Activated naive CD8-positive, alpha-beta T cell (primary cell): ENCODE measurements around the gene TNFRSF6B.
"Not testable (repeated sequence)": the region's sequence is repeated elsewhere in the genome, so short reads cannot be mapped to it uniquely, and the experiment has no call there.

Experiments used
- H3K27ac Mint-ChIP-seq: one replicate; pipeline ENCODE4 v1.8.0; 2021; ENCODE audit warnings: mixed read lengths
- H3K27me3 Mint-ChIP-seq: one replicate; pipeline ENCODE4 v1.8.0; 2021; ENCODE audit warnings: mixed read lengths
- H3K36me3 Mint-ChIP-seq: one replicate; pipeline ENCODE4 v1.8.0; 2021; ENCODE audit warnings: mixed read lengths
- H3K4me1 Mint-ChIP-seq: one replicate; pipeline ENCODE4 v1.8.0; 2021; ENCODE audit warnings: low read depth, mixed read lengths
- H3K4me3 Mint-ChIP-seq: one replicate; pipeline ENCODE4 v1.8.0; 2021; ENCODE audit warnings: mild to moderate bottlenecking, mixed read lengths
- H3K9me3 Mint-ChIP-seq: one replicate; pipeline ENCODE4 v1.8.0; 2021; ENCODE audit warnings: low read depth, mixed read lengths

Gene TNFRSF6B

GRCh38 chr20:63722967-63723622 lies 26.6 kb downstream of the TNFRSF6B start:
- H3K4me3 Mint-ChIP-seq, H3K9me3 Mint-ChIP-seq, H3K27ac Mint-ChIP-seq, H3K27me3 Mint-ChIP-seq: not testable (repeated sequence)
- Mint-ChIP-seq H3K4me1 (peaks cover 37% of the 10 kb centered on the region), H3K36me3 (peaks cover 21% of the 10 kb centered on the region)

- not testable (repeated sequence) for H3K9me3 Mint-ChIP-seq, H3K36me3 Mint-ChIP-seq, H3K27me3 Mint-ChIP-seq, H3K27ac Mint-ChIP-seq
- Mint-ChIP-seq H3K4me1 (peaks cover 41% of the 10 kb centered on the region), H3K4me3 (peak overlapping the region; percentile 49)
Measured at GRCh38 chr20:63730189-63730733, 33.8 kb downstream of the TNFRSF6B start.

DNA sequence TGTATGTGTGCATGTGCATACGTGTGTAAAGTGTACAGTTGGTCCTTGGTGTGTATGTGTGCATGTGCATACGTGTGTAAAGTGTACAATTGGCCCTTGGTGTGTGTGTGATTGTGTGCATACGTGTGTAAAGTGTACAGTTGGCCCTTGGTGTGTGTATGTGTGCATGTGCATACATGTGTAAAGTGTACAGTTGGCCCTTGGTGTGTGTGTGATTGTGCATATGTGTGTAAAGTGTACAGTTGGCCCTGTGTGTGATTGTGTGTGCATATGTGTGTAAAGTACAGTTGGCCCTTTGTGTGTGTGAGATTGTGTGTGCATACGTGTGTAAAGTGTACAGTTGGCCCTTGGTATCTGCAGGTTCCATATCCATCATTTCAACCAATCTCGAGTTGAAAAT lies 35.0 kb downstream of the TNFRSF6B start:
- Mint-ChIP-seq H3K27me3 (no peaks in the 10 kb centered on the region), H3K36me3 (peaks cover 5% of the 10 kb centered on the region), H3K4me3 (no peak overlapping the region), H3K4me1 (peaks cover 47% of the 10 kb centered on the region), H3K27ac (no peak overlapping the region), H3K9me3 (no peaks in the 10 kb centered on the region)

GRCh38 chr20:63732118-63733095 lies 36.0 kb downstream of the TNFRSF6B start:
- no peaks in the 10 kb centered on the region for H3K9me3 Mint-ChIP-seq

GRCh38 chr20:63733117-63733516 lies 36.7 kb downstream of the TNFRSF6B start:
- H3K4me1 Mint-ChIP-seq, result peaks cover 41% of the 10 kb centered on the region
- no peak overlapping the region for H3K4me3 Mint-ChIP-seq
- H3K27me3 Mint-ChIP-seq, result no peaks in the 10 kb centered on the region

More at GRCh38 chr20:63732118-63733095, 36.0 kb downstream of the TNFRSF6B start:
- H3K4me3 Mint-ChIP-seq, result no peak overlapping the region
- peaks cover 47% of the 10 kb centered on the region for H3K4me1 Mint-ChIP-seq
- peaks cover 5% of the 10 kb centered on the region for H3K36me3 Mint-ChIP-seq
- no peaks in the 10 kb centered on the region for H3K27me3 Mint-ChIP-seq
- H3K27ac Mint-ChIP-seq, result no peak overlapping the region

GRCh38 chr20:63733579-63734081 lies 37.2 kb downstream of the TNFRSF6B start:
- Mint-ChIP-seq H3K27me3 (no peaks in the 10 kb centered on the region), H3K27ac (no peak overlapping the region), H3K4me1 (peaks cover 35% of the 10 kb centered on the region), H3K36me3 (peaks cover 3% of the 10 kb centered on the region), H3K9me3 (no peaks in the 10 kb centered on the region), H3K4me3 (no peak overlapping the region)

More at GRCh38 chr20:63733117-63733516, 36.7 kb downstream of the TNFRSF6B start:
- Mint-ChIP-seq H3K9me3 (no peaks in the 10 kb centered on the region), H3K36me3 (peaks cover 3% of the 10 kb centered on the region), H3K27ac (no peak overlapping the region)

GRCh38 chr20:63734111-63734945 lies 37.9 kb downstream of the TNFRSF6B start:
- H3K27ac Mint-ChIP-seq, result no peak overlapping the region
- H3K4me3 Mint-ChIP-seq, result no peak overlapping the region
- peaks cover 30% of the 10 kb centered on the region for H3K4me1 Mint-ChIP-seq
- H3K36me3 Mint-ChIP-seq, result peaks cover 3% of the 10 kb centered on the region
- no peaks in the 10 kb centered on the region for H3K27me3 Mint-ChIP-seq
- H3K9me3 Mint-ChIP-seq, result no peaks in the 10 kb centered on the region

- Mint-ChIP-seq H3K36me3 (no peaks in the 10 kb centered on the region), H3K4me3 (no peak overlapping the region), H3K27me3 (no peaks in the 10 kb centered on the region), H3K27ac (no peak overlapping the region), H3K4me1 (peaks cover 24% of the 10 kb centered on the region), H3K9me3 (no peaks in the 10 kb centered on the region)
Measured at GRCh38 chr20:63734946-63735858, 38.8 kb downstream of the TNFRSF6B start.

- Mint-ChIP-seq H3K27me3 (no peaks in the 10 kb centered on the region), H3K4me3 (peak within 1 kb of the TSS; percentile 78), H3K27ac (no peak within 1 kb of the TSS), H3K36me3 (no peaks in the 10 kb centered on the region), H3K9me3 (no peaks in the 10 kb centered on the region), H3K4me1 (peaks cover 22% of the 10 kb centered on the region)
Measured at GRCh38 chr20:63735859-63736718, 39.6 kb downstream of the TNFRSF6B start, which contains the start of gene LIME1. Gene LIME1 (plus strand): TSS chr20:63736664. CDS start chr20:63737550, 886 bp downstream.

GRCh38 chr20:63736893-63737694 lies 40.6 kb downstream of the TNFRSF6B start:
- peaks cover 22% of the 10 kb centered on the region for H3K4me1 Mint-ChIP-seq
- H3K4me3 Mint-ChIP-seq, result peak overlapping the region; percentile 78
- no peaks in the 10 kb centered on the region for H3K9me3 Mint-ChIP-seq
- H3K27ac Mint-ChIP-seq, result no peak overlapping the region
- no peaks in the 10 kb centered on the region for H3K36me3 Mint-ChIP-seq
- H3K27me3 Mint-ChIP-seq, result no peaks in the 10 kb centered on the region

GRCh38 chr20:63737695-63737944 lies 41.2 kb downstream of the TNFRSF6B start:
- Mint-ChIP-seq H3K27ac (no peak overlapping the region), H3K36me3 (no peaks in the 10 kb centered on the region), H3K4me1 (peaks cover 22% of the 10 kb centered on the region), H3K27me3 (no peaks in the 10 kb centered on the region), H3K9me3 (no peaks in the 10 kb centered on the region), H3K4me3 (no peak overlapping the region)

DNA sequence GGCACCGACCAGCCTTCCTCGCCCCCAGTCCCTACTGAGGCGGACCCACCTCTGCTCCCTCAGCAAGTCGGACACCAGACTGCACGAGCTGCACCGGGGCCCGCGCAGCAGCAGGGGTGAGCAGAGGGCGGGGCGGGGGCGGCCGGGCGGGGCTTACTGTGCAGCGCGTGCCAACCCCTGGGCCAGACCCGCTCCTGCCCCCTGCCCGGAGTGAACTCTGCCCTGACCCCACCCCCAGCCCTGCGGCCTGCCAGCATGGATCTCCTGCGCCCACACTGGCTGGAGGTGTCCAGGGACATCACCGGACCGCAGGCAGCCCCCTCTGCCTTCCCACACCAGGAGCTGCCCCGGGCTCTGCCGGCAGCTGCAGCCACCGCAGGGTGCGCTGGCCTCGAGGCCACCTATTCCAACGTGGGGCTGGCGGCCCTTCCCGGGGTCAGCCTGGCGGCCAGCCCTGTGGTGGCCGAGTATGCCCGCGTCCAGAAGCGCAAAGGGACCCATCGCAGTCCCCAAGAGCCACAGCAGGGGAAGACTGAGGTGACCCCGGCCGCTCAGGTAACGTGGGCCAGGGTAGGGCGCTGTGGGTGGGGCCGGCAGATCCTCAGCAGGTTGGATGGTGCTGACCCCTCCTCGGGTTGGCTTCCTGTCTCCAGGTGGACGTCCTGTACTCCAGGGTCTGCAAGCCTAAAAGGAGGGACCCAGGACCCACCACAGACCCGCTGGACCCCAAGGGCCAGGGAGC lies 41.7 kb downstream of the TNFRSF6B start:
- H3K4me1 Mint-ChIP-seq, result peaks cover 22% of the 10 kb centered on the region
- H3K4me3 Mint-ChIP-seq, result peak overlapping the region; percentile 30
- no peak overlapping the region for H3K27ac Mint-ChIP-seq
- no peaks in the 10 kb centered on the region for H3K27me3 Mint-ChIP-seq
- H3K36me3 Mint-ChIP-seq, result no peaks in the 10 kb centered on the region
- no peaks in the 10 kb centered on the region for H3K9me3 Mint-ChIP-seq
